Lower leg skin (tissue), 4 donors: Measurements from ENCODE around the gene SINHCAF. TPM values are rescaled to one million over a fixed set of nuclear protein-coding genes. Genes with fewer than 3 reads are reported as not detected.

Experiments
- DNase-seq, 2 donors: peaks; one replicate each; pipeline ENCODE4 v3.0.0-alpha.2; 2019; ENCODE audit warnings: low spot score in 2 of 2
- H3K4me3 ChIP-seq: fragments of 200-600 bp; sonication (generic); 2 replicates; pipeline ENCODE4 v1.5.1; 2017; ENCODE audit warnings: mild to moderate bottlenecking, low read depth; ENCODE audit not compliant: poor library complexity, severe bottlenecking
- CTCF ChIP-seq, 3 donors: fragments of 450-650 bp; IDR thresholded peaks; one replicate each; pipeline ENCODE4 v1.5.1; 2016; ENCODE audit warnings: antibody characterized with exemption in 3 of 3, mild to moderate bottlenecking in 3 of 3, moderate library complexity in 2 of 3
- POLR2A ChIP-seq, 2 donors: fragments of 450-650 bp; IDR thresholded peaks; one replicate each; pipeline ENCODE4 v1.6.1; 2016 to 2017; ENCODE audit warnings: antibody characterized with exemption in 2 of 2, mild to moderate bottlenecking in 1 of 2, moderate library complexity in 1 of 2
- WGBS, 2 donors: methylation state at CpG; one replicate each; pipeline ENCODE4 v1.1.5; 2018; 5-methylcytosine and 5-hydroxymethylcytosine counted together
- intact Hi-C: fragments of 100-400 bp; cut with DNase I; formaldehyde crosslinking; loops from one replicate; pipeline ENCODE4 v1.15.0; 2023; ENCODE audit warnings: low total_unique reads
- total RNA-seq, 4 donors: library from RNA; depleted of rRNA; stranded (reverse); fragments of >200 nt; gene quantifications; one replicate each; pipeline ENCODE4 v1.1.0, GENCODE V29; 2016

SINHCAF gene
- total RNA-seq, 4 donors from 2014 or later, result 56.9 to 144 (median 96.5) TPM

GRCh38 chr12:31250179-31250578, 75.8 kb downstream of the SINHCAF start:
- TF ChIP-seq CTCF (IDR thresholded peaks at IDR 0.05) (no peak), POLR2A (IDR thresholded peaks at IDR 0.05) (no peak)
- intact Hi-C loops, result no loop called here
- WGBS, 2 donors, result 60 to 69% methylated on average over 6 of the region's 6 CpGs
- DNase-seq, result no peak
- H3K4me3 ChIP-seq, result no peak overlapping the region

GRCh38 chr12:31249356-31249755, 76.6 kb downstream of the SINHCAF start:
- TF ChIP-seq CTCF (IDR thresholded peaks at IDR 0.05) (no peak), POLR2A (IDR thresholded peaks at IDR 0.05) (no peak)
- DNase-seq, result no peak
- intact Hi-C loops, result no loop called here
- 44 to 56% methylated on average over 3 of the region's 3 CpGs for WGBS, 2 donors
- no peak overlapping the region for H3K4me3 ChIP-seq

GRCh38 chr12:31248815-31249214, 77.1 kb downstream of the SINHCAF start:
- H3K4me3 ChIP-seq, result no peak overlapping the region
- TF ChIP-seq CTCF (IDR thresholded peaks at IDR 0.05), result no peak
- no peak for TF ChIP-seq POLR2A (IDR thresholded peaks at IDR 0.05)
- 97 to 100% methylated on average over 2 of the region's 2 CpGs for WGBS, 2 donors
- intact Hi-C loops, result no loop called here
- no peak for DNase-seq

GRCh38 chr12:31248337-31248736, 77.6 kb downstream of the SINHCAF start:
- TF ChIP-seq CTCF (IDR thresholded peaks at IDR 0.05) (no peak), POLR2A (IDR thresholded peaks at IDR 0.05) (no peak)
- no peak for DNase-seq
- H3K4me3 ChIP-seq, result no peak overlapping the region
- intact Hi-C loops, result no loop called here
- 54 to 65% methylated on average over 6 of the region's 6 CpGs for WGBS, 2 donors

GRCh38 chr12:31246470-31246850, 79.5 kb downstream of the SINHCAF start:
- no peak for DNase-seq

More at GRCh38 chr12:31246470-31246850, 79.5 kb downstream of the SINHCAF start:
- TF ChIP-seq CTCF (IDR thresholded peaks at IDR 0.05) (no peak), POLR2A (IDR thresholded peaks at IDR 0.05) (no peak)
- no peak overlapping the region for H3K4me3 ChIP-seq
- intact Hi-C loops, result no loop called here
- 47% methylated on average over 10 of the region's 10 CpGs for WGBS, 2 donors
